ENCODE measurements around the gene ANKRD6.

Gene ANKRD6

GRCh38 chr6:89475634-89476033 lies 42.7 kb downstream of the ANKRD6 start:
- peak; percentile 83 for DNase-seq

- no peak for DNase-seq
Observed at GRCh38 chr6:89479897-89480296, 46.9 kb downstream of the ANKRD6 start.

- no peak for DNase-seq
Observed at GRCh38 chr6:89481695-89482094, 48.7 kb downstream of the ANKRD6 start.

- DNase-seq: no peak
Observed at GRCh38 chr6:89482126-89482525, 49.2 kb downstream of the ANKRD6 start.

GRCh38 chr6:89483111-89483720 lies 50.3 kb downstream of the ANKRD6 start:
- no peak for DNase-seq

- no peak for DNase-seq
Observed at GRCh38 chr6:89485320-89485719, 52.4 kb downstream of the ANKRD6 start.

GRCh38 chr6:89487864-89488263 lies 54.9 kb downstream of the ANKRD6 start:
- no peak for DNase-seq

- DNase-seq: no peak
Observed at GRCh38 chr6:89488438-89488837, 55.5 kb downstream of the ANKRD6 start.

GRCh38 chr6:89489078-89489477 lies 56.1 kb downstream of the ANKRD6 start:
- no peak for DNase-seq

GRCh38 chr6:89492025-89492640 lies 59.2 kb downstream of the ANKRD6 start:
- DNase-seq: no peak

- DNase-seq: peak; percentile 35
Observed at GRCh38 chr6:89494131-89494793, 61.3 kb downstream of the ANKRD6 start.

- peak; percentile 24 for DNase-seq
Observed at GRCh38 chr6:89495961-89496535, 63.1 kb downstream of the ANKRD6 start.

- DNase-seq: no peak
Observed at GRCh38 chr6:89500611-89501010, 67.7 kb downstream of the ANKRD6 start.

- DNase-seq: no peak
Observed at GRCh38 chr6:89501222-89501621, 68.3 kb downstream of the ANKRD6 start.

- no peak for DNase-seq
Observed at GRCh38 chr6:89501753-89502152, 68.8 kb downstream of the ANKRD6 start.

- DNase-seq: no peak
Observed at GRCh38 chr6:89503641-89504040, 70.7 kb downstream of the ANKRD6 start.

GRCh38 chr6:89505847-89506246 lies 72.9 kb downstream of the ANKRD6 start:
- DNase-seq: no peak

GRCh38 chr6:89506716-89507617 lies 74.0 kb downstream of the ANKRD6 start:
- no peak for DNase-seq

GRCh38 chr6:89508755-89509563 lies 76.0 kb downstream of the ANKRD6 start:
- no peak for DNase-seq

- peak; percentile 74 for DNase-seq
Observed at GRCh38 chr6:89509777-89510281, 76.9 kb downstream of the ANKRD6 start.

- no peak for DNase-seq
Observed at GRCh38 chr6:89510393-89510792, 77.4 kb downstream of the ANKRD6 start.

Measured in OCI-M1 (cell line).